ENCODE results near the gene H6PD.

The H6PD gene, protein sequence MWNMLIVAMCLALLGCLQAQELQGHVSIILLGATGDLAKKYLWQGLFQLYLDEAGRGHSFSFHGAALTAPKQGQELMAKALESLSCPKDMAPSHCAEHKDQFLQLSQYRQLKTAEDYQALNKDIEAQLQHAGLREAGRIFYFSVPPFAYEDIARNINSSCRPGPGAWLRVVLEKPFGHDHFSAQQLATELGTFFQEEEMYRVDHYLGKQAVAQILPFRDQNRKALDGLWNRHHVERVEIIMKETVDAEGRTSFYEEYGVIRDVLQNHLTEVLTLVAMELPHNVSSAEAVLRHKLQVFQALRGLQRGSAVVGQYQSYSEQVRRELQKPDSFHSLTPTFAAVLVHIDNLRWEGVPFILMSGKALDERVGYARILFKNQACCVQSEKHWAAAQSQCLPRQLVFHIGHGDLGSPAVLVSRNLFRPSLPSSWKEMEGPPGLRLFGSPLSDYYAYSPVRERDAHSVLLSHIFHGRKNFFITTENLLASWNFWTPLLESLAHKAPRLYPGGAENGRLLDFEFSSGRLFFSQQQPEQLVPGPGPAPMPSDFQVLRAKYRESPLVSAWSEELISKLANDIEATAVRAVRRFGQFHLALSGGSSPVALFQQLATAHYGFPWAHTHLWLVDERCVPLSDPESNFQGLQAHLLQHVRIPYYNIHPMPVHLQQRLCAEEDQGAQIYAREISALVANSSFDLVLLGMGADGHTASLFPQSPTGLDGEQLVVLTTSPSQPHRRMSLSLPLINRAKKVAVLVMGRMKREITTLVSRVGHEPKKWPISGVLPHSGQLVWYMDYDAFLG

GRCh38 chr1:9234223-9235095 is at the start of gene H6PD:
TSS of gene H6PD (plus strand) at chr1:9234774. CDS start at chr1:9244935, 10,161 bp downstream.
- no peak for DNase-seq

- no peak for DNase-seq
Measured at GRCh38 chr1:9186082-9186859, 48.3 kb upstream of the H6PD start.

GRCh38 chr1:9187004-9187403 is 47.6 kb upstream of the H6PD start:
- DNase-seq: no peak

GRCh38 chr1:9190234-9190633 is 44.3 kb upstream of the H6PD start:
- DNase-seq: no peak

- DNase-seq: no peak
Measured at GRCh38 chr1:9191231-9191630, 43.3 kb upstream of the H6PD start.

GRCh38 chr1:9192578-9193232 is 41.9 kb upstream of the H6PD start:
- DNase-seq: no peak

DNA sequence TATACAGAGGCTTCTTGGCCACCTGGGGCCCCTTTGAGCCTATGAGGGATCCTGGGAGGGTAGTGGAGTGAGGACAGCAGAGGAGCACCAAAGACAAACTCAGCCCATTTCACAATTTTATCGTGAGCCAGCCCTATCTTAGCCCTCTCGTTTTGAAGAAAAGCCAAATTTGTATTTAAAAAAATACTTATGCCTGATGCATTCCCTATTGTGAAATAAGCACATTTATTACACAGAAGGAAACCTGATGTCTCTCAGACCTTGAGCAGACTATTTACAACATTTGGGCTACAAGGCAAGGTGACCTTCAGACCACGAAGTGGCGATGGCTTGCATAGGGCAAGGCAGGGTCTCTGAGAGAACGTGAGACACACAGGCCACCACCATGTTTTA is 41.3 kb upstream of the H6PD start:
- DNase-seq: no peak

- DNase-seq: no peak
Measured at GRCh38 chr1:9194024-9194423, 40.5 kb upstream of the H6PD start.

GRCh38 chr1:9195651-9196050 is 38.9 kb upstream of the H6PD start:
- DNase-seq: no peak

GRCh38 chr1:9196129-9197040 is 38.2 kb upstream of the H6PD start:
- DNase-seq: peak; percentile 8

GRCh38 chr1:9197186-9198099 is 37.1 kb upstream of the H6PD start:
- DNase-seq: no peak

GRCh38 chr1:9198538-9199361 is 35.8 kb upstream of the H6PD start:
- no peak for DNase-seq

- DNase-seq: no peak
Measured at GRCh38 chr1:9200441-9200840, 34.1 kb upstream of the H6PD start.

GRCh38 chr1:9201401-9202239 is 33.0 kb upstream of the H6PD start:
- no peak for DNase-seq

DNA sequence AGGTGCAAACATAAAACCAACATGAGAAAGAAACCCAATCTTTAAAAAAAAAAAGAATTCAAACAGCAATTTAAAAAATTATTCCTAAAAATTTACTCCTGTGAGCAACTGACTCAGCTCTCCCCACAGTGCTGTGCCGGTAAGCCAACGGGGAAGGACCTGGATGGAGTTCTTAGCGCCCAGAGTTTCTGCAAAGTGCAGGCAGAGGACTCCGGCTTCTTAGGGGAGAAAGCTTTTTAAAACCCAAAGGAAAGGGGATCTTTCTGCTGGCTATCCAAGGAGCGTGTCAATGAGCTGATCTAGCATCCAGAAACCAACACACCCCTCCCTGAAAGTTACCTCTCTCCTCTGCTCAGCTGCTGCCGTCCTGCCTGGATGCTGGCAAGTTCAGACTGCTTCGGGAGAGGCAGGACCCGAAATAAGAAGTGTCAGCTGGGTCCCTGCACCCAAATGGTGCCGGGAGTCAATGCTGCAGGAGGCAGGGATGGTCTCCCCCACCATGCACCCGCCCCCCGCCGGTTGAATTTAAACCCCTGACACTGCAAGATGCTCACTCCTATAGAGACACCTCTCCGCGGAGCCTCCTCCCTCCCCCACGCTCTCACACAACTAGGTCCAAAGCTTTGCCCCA is 32.2 kb upstream of the H6PD start:
- no peak for DNase-seq

- no peak for DNase-seq
Measured at GRCh38 chr1:9203511-9203982, 31.0 kb upstream of the H6PD start.

DNA sequence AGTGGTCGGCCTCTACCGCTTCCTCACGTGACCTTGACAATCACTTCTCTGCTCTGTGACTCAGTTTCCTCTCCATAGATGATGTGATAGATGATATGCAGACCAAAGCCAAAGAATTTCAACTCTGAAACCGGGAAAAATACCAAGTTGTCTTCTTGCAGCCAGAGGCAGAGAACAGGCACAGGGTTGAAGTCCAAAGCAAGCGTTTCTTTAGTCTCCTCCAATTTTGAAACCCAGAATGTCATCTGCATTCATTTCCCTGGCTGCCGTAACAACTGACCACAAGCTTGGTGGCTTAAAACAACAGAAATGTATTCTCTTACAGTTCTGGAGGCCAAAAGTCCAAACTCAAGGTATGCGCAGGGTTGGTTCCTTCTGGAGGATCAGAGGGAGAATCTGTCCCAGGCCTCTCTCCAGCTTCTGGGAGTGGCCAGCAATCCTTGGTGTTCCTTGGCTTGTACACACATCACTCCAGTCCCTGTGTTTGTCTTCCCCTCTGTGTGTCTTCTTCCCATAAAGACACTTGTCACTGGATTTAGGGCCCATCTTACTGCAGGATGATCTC is 30.3 kb upstream of the H6PD start:
- DNase-seq: no peak
